Gastrocnemius medialis (tissue), 4 donors: ENCODE results near the gene DNMT1. TPM values are rescaled to one million over a fixed set of nuclear protein-coding genes. Genes with fewer than 3 reads are reported as not detected.

Experiments
- ATAC-seq, 2 donors: fragments of 150-250 bp; one replicate each; pipeline ENCODE4 v1.9.1; 2016
- DNase-seq, 2 donors: peaks; one replicate each; pipeline ENCODE4 v3.0.0-alpha.2; 2019
- H3K27ac ChIP-seq, 4 donors: fragments of 200-600 bp; sonication (generic); 1 replicate in 1 of 4; 2 replicates in 3 of 4; pipeline ENCODE4 v1.5.1; 2016 to 2018; ENCODE audit warnings: mild to moderate bottlenecking in 2 of 4, moderate library complexity in 1 of 4
- H3K27me3 ChIP-seq, 3 donors: fragments of 200-600 bp; sonication (generic) in 2 of 3; 1 replicate in 1 of 3; 2 replicates in 2 of 3; pipeline versions ENCODE4 v1.5.1 to v1.6.0; 2016 to 2019; ENCODE audit warnings: mild to moderate bottlenecking in 1 of 3, moderate library complexity in 1 of 3
- H3K36me3 ChIP-seq, 2 donors: fragments of 200-600 bp; sonication (generic) in 1 of 2; one replicate each; pipeline ENCODE4 v1.5.1; 2017 to 2018
- H3K4me1 ChIP-seq, 2 donors: fragments of 200-600 bp; sonication (generic) in 1 of 2; one replicate each; pipeline ENCODE4 v1.5.1; 2016 to 2017; ENCODE audit warnings: mild to moderate bottlenecking in 2 of 2
- H3K4me3 ChIP-seq, 4 donors: fragments of 200-600 bp; sonication (generic) in 3 of 4; 1 replicate in 1 of 4; 2 replicates in 3 of 4; pipeline ENCODE4 v1.5.1; 2016 to 2019; ENCODE audit warnings: mild to moderate bottlenecking in 2 of 4
- H3K9me3 ChIP-seq, 3 donors: fragments of 200-600 bp; sonication (generic) in 2 of 3; 1 replicate in 1 of 3; 2 replicates in 2 of 3; pipeline ENCODE4 v1.5.1; 2016 to 2019
- CTCF ChIP-seq, 5 experiments: fragments of 450-650 bp in 3 of 5; fragments of 200-600 bp in 2 of 5; sonication (generic) in 2 of 5; IDR thresholded peaks in 4 of 5; conservative IDR thresholded peaks in 1 of 5; 1 replicate in 4 of 5; 2 replicates in 1 of 5; pipeline ENCODE4 v1.5.1; 2016 to 2019; ENCODE audit warnings: antibody characterized with exemption in 5 of 5, mild to moderate bottlenecking in 3 of 5, moderate library complexity in 3 of 5
- POLR2A ChIP-seq, 2 donors: fragments of 450-650 bp; IDR thresholded peaks; one replicate each; pipeline ENCODE4 v1.6.1; 2017; ENCODE audit warnings: antibody characterized with exemption in 2 of 2, mild to moderate bottlenecking in 2 of 2, moderate library complexity in 2 of 2
- in situ Hi-C, 4 donors: fragments of 200-750 bp; cut with MboI; loops; one replicate each; pipeline versions ENCODE4 v1.15.0 to v1.8.0; 2017; ENCODE audit warnings: low sequenced_read_pairs in 4 of 4
- intact Hi-C: fragments of 100-400 bp; cut with DNase I; formaldehyde crosslinking; loops from one replicate; pipeline ENCODE4 v1.15.1; 2023; ENCODE audit warnings: low total_unique reads
- total RNA-seq, 4 donors: library from RNA; depleted of rRNA; stranded (reverse); fragments of >200 nt; gene quantifications; one replicate each; pipeline versions ENCODE4 v1.1.0 to v1.2.3, GENCODE V29; 2016

The DNMT1 gene
- total RNA-seq, 4 donors from 2014 or later, result 11.5 to 43.0 (median 17.7) TPM

DNA sequence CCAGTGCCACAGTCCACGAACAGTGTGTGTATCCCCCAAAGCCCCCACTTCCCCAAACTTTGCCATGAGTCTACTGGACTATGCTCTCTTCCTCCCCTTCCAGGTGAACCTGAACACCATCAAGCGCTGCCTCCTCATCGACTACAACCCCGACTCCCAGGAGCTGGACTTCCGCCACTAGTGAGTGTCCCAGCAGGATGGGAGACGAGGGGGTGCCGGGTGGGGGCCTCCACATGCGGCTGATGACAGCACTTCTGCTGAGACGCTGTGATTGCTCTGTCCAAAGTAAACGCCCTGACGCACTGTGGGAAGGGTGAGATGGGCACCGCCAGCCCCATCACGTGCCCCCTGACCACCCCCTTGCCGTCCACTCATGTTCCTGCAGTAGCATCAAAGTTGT, 85.2 kb downstream of the DNMT1 start:
- Histone ChIP-seq H3K4me3 (no peak overlapping the region), H3K36me3 (peaks cover 0 to 47% of the 10 kb centered on the region in 2 donors), H3K27ac (no peak overlapping the region), H3K27me3 (no peaks in the 10 kb centered on the region), H3K4me1 (peaks cover 7 to 15% of the 10 kb centered on the region in 2 donors), H3K9me3 (no peaks in the 10 kb centered on the region)
- in situ Hi-C loops (loop anchor here in 1 of 4 donors (10.0 kb wide), 1 partner anchor 285 kb away; no protein-coding TSS in a partner anchor), intact Hi-C loops (loop anchor here (5.0 kb wide), 1 partner anchor 292 kb away; the partner anchor contains the start of gene FBXL12)
- ATAC-seq, result no peak
- DNase-seq, result no peak
- TF ChIP-seq CTCF (IDR thresholded peaks at IDR 0.05 in 4 of 5, conservative IDR thresholded peaks at IDR 0.05 in 1 of 5) (no peak), POLR2A (IDR thresholded peaks at IDR 0.05) (no peak)

DNA sequence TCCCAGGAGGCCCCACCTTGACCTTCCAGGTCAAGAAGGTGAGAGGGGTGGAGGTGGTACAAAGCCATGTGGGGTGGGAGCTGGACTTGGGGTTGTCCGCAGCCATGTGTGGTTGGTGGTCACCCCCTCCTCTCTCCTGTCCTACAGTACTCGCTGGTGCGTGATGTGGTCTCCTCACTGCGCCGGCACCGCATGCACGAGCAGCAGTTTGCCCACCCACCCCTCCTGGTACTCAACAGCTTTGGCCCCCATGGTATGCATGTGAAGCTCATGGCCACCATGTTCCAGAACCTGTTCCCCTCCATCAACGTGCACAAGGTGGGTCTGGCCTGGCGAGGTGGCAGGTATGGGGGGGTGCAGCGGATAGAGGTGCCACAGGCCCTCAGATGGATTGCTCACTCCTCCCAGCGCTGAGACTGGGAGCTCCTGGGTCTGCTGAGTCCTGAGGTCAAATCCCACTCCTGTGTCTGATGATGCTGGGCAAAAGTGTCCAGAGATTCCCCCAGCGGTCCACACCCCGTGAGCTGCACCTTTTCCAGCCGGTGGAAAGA, 86.9 kb downstream of the DNMT1 start:
- H3K27me3 ChIP-seq, result no peaks in the 10 kb centered on the region
- no peaks in the 10 kb centered on the region for H3K9me3 ChIP-seq
- no peak overlapping the region for H3K27ac ChIP-seq
- ATAC-seq (no peak), DNase-seq (no peak)
- H3K36me3 ChIP-seq, result peaks cover 0 to 46% of the 10 kb centered on the region in 2 donors
- intact Hi-C loops (loop anchor here (5.0 kb wide), 1 partner anchor 291 kb away; the partner anchor contains the start of gene FBXL12), in situ Hi-C loops (loop anchor here in 1 of 4 donors (10.0 kb wide), 1 partner anchor 287 kb away; no protein-coding TSS in a partner anchor)
- no peak for TF ChIP-seq POLR2A (IDR thresholded peaks at IDR 0.05)
- TF ChIP-seq CTCF (IDR thresholded peaks at IDR 0.05 in 4 of 5, conservative IDR thresholded peaks at IDR 0.05 in 1 of 5), result no peak
- H3K4me3 ChIP-seq, result peak overlapping the region in 1 of 4 donors; percentile 83
- peaks cover 7 to 15% of the 10 kb centered on the region in 2 donors for H3K4me1 ChIP-seq

DNA sequence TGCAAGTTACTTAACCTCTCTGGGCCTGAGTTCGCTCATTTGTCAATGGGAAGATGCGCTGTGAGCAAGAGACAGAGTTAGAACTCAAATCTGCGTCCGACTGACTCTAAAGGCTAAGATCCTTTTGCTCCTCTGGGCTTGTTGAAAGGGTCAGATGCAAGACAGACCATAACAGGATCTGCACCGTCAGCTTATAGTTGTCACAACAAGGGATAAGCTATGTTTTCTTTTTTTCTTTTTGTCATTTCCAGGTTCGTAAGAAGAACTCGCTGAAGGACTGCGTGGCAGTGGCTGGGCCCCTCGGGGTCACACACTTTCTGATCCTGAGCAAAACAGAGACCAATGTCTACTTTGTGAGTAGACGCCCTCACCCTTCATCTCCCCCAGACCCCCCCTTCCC, 87.5 kb downstream of the DNMT1 start:
- DNase-seq (no peak), ATAC-seq (no peak)
- H3K9me3 ChIP-seq, result no peaks in the 10 kb centered on the region
- H3K4me1 ChIP-seq, result peaks cover 7 to 15% of the 10 kb centered on the region in 2 donors
- peak overlapping the region in 3 of 4 donors; percentile 74 to 88 (median 88) for H3K27ac ChIP-seq
- H3K4me3 ChIP-seq, result peak overlapping the region; percentile 79 to 97 (median 85)
- in situ Hi-C loops, result loop anchor here in 1 of 4 donors (10.0 kb wide), 1 partner anchor 288 kb away; no protein-coding TSS in a partner anchor
- intact Hi-C loops, result loop anchor here (5.0 kb wide), 1 partner anchor 290 kb away; the partner anchor contains the start of gene FBXL12
- no peaks in the 10 kb centered on the region for H3K27me3 ChIP-seq
- no peak for TF ChIP-seq POLR2A (IDR thresholded peaks at IDR 0.05)
- no peak for TF ChIP-seq CTCF (IDR thresholded peaks at IDR 0.05 in 4 of 5, conservative IDR thresholded peaks at IDR 0.05 in 1 of 5)
- H3K36me3 ChIP-seq, result peaks cover 0 to 46% of the 10 kb centered on the region in 2 donors

DNA sequence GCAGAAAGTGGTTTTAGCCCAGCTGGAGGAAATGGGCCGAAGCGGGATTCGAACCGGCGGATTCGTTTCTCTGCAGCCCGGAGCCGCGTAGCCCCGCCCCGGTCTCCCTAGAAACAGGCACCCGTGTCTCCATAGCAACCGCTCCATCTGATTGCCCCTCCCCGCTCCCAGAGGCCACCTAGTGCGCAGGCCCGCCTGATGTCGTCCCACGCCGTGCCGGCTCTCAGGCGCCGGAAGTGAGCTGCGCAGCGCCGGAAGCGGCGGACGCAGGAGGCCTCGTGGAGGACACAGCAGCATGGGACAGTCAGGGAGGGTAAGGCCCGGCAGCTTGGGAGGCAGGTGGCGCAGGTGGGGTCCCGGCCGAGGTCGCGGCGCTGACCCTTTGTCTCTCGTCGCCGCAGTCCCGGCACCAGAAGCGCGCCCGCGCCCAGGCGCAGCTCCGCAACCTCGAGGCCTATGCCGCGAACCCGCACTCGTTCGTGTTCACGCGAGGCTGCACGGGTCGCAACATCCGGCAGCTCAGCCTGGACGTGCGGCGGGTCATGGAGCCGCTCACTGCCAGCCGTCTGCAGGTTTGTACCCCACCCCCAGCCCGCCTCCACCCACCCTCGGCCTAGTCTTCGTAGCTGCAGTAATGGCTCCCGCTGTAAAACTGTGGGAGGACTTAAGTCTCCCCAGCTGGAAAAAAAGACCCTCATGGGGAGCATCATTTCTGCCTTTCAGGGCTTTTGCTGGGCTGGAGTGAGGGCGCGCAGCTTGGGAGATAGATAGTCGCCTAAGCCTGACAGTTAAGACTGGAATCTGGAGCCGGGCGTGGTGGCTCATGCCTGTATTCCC, 88.4 kb downstream of the DNMT1 start, which contains the start of gene PPAN:
Gene PPAN, plus strand, starts transcription at position 263 of the 837 bp plus-strand sequence. Its CDS starts 33 bp downstream, at position 296.
- H3K4me1 ChIP-seq, result peaks cover 7 to 15% of the 10 kb centered on the region in 2 donors
- in situ Hi-C loops, result loop anchor here in 1 of 4 donors (10.0 kb wide), 1 partner anchor 288 kb away; no protein-coding TSS in a partner anchor
- peak; percentile 97 to 98 for DNase-seq
- H3K36me3 ChIP-seq, result peaks cover 0 to 41% of the 10 kb centered on the region in 2 donors
- no peaks in the 10 kb centered on the region for H3K27me3 ChIP-seq
- ATAC-seq, result peak; percentile 94 to 98
- H3K27ac ChIP-seq, result peak within 1 kb of the TSS; percentile 74 to 88 (median 88)
- peak within 1 kb of the TSS; percentile 79 to 97 (median 85) for H3K4me3 ChIP-seq
- no peaks in the 10 kb centered on the region for H3K9me3 ChIP-seq
- intact Hi-C loops, result loop anchor here (5.0 kb wide), 1 partner anchor 289 kb away; the partner anchor contains the start of gene FBXL12
- TF ChIP-seq POLR2A (IDR thresholded peaks at IDR 0.05) (peak; percentile 72 to 83), CTCF (IDR thresholded peaks at IDR 0.05 in 4 of 5, conservative IDR thresholded peaks at IDR 0.05 in 1 of 5) (no peak)
